ENCODE data around the gene RFX3.

DNA sequence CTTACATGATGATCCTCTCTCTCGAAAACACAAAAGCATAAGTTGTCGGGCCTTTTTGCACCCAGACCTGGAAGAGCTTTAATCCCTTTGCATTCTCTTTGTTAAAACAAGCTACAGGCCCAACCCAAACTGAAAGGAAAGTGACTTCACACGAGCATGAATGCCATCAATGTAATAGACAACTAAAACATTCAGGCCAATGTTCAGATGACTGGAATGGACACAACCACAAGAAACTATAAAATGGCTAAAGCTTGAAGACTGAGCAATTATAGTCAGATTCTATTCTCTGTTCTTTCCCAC lies 45.5 kb downstream of the RFX3 start:
- TF ChIP-seq, protein P1, sequence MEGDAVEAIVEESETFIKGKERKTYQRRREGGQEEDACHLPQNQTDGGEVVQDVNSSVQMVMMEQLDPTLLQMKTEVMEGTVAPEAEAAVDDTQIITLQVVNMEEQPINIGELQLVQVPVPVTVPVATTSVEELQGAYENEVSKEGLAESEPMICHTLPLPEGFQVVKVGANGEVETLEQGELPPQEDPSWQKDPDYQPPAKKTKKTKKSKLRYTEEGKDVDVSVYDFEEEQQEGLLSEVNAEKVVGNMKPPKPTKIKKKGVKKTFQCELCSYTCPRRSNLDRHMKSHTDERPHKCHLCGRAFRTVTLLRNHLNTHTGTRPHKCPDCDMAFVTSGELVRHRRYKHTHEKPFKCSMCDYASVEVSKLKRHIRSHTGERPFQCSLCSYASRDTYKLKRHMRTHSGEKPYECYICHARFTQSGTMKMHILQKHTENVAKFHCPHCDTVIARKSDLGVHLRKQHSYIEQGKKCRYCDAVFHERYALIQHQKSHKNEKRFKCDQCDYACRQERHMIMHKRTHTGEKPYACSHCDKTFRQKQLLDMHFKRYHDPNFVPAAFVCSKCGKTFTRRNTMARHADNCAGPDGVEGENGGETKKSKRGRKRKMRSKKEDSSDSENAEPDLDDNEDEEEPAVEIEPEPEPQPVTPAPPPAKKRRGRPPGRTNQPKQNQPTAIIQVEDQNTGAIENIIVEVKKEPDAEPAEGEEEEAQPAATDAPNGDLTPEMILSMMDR (IDR thresholded peaks at IDR 0.05), result no peak
- TF ChIP-seq POLR2A (IDR thresholded peaks at IDR 0.05), result no peak
